ENCODE measurements around the gene USP10. TPM values are rescaled to one million over a fixed set of nuclear protein-coding genes. Genes with fewer than 3 reads are reported as not detected.

USP10 gene
- total RNA-seq, 2 experiments from 2014 or later: 75.2 to 75.8 TPM

GRCh38 chr16:84821728-84822689 lies 122.2 kb downstream of the USP10 start:
- H3K27ac Mint-ChIP-seq: no peak overlapping the region
- DNase-seq (no peak), ATAC-seq (ENCODE audit: low read depth) (no peak)
- POLR2A ChIA-PET: no interaction called here
- H3K4me3 Mint-ChIP-seq: no peak overlapping the region
- no peaks in the 10 kb centered on the region for H3K9me3 Mint-ChIP-seq
- no peaks in the 10 kb centered on the region for H3K36me3 Mint-ChIP-seq
- H3K4me1 Mint-ChIP-seq: peaks cover 10% of the 10 kb centered on the region
- H3K27me3 Mint-ChIP-seq: peaks cover 40% of the 10 kb centered on the region

- Mint-ChIP-seq H3K36me3 (no peaks in the 10 kb centered on the region), H3K4me1 (peaks cover 10% of the 10 kb centered on the region), H3K27me3 (peaks cover 42% of the 10 kb centered on the region), H3K9me3 (no peaks in the 10 kb centered on the region), H3K4me3 (no peak overlapping the region), H3K27ac (no peak overlapping the region)
- DNase-seq (no peak), ATAC-seq (ENCODE audit: low read depth) (no peak)
- POLR2A ChIA-PET: no interaction called here
Measured at GRCh38 chr16:84822990-84823389, 123.2 kb downstream of the USP10 start.

- no peaks in the 10 kb centered on the region for H3K9me3 Mint-ChIP-seq
- DNase-seq (no peak), ATAC-seq (ENCODE audit: low read depth) (no peak)
- peaks cover 10% of the 10 kb centered on the region for H3K4me1 Mint-ChIP-seq
- POLR2A ChIA-PET: no interaction called here
- H3K27me3 Mint-ChIP-seq: peaks cover 45% of the 10 kb centered on the region
- no peak overlapping the region for H3K4me3 Mint-ChIP-seq
- no peak overlapping the region for H3K27ac Mint-ChIP-seq
- H3K36me3 Mint-ChIP-seq: no peaks in the 10 kb centered on the region
Measured at GRCh38 chr16:84823484-84823883, 123.7 kb downstream of the USP10 start.

GRCh38 chr16:84823926-84824325 lies 124.1 kb downstream of the USP10 start:
- Mint-ChIP-seq H3K36me3 (no peaks in the 10 kb centered on the region), H3K27me3 (peaks cover 44% of the 10 kb centered on the region), H3K9me3 (no peaks in the 10 kb centered on the region), H3K27ac (no peak overlapping the region), H3K4me3 (no peak overlapping the region), H3K4me1 (peaks cover 10% of the 10 kb centered on the region)
- no peak for DNase-seq
- ATAC-seq (ENCODE audit: low read depth): no peak
- POLR2A ChIA-PET: no interaction called here

GRCh38 chr16:84825896-84826557 lies 126.2 kb downstream of the USP10 start:
- Mint-ChIP-seq H3K9me3 (no peaks in the 10 kb centered on the region), H3K36me3 (no peaks in the 10 kb centered on the region), H3K4me3 (no peak overlapping the region), H3K4me1 (peaks cover 2% of the 10 kb centered on the region), H3K27ac (no peak overlapping the region), H3K27me3 (peaks cover 33% of the 10 kb centered on the region)
- POLR2A ChIA-PET: no interaction called here
- no peak for ATAC-seq (ENCODE audit: low read depth)
- no peak for DNase-seq

GRCh38 chr16:84826558-84826941 lies 126.8 kb downstream of the USP10 start:
- Mint-ChIP-seq H3K27me3 (peaks cover 30% of the 10 kb centered on the region), H3K4me1 (peaks cover 2% of the 10 kb centered on the region), H3K27ac (no peak overlapping the region), H3K36me3 (no peaks in the 10 kb centered on the region), H3K4me3 (no peak overlapping the region), H3K9me3 (no peaks in the 10 kb centered on the region)
- POLR2A ChIA-PET: no interaction called here
- ATAC-seq (ENCODE audit: low read depth) (no peak), DNase-seq (no peak)

- ATAC-seq (ENCODE audit: low read depth) (no peak), DNase-seq (no peak)
- Mint-ChIP-seq H3K27me3 (peaks cover 30% of the 10 kb centered on the region), H3K4me1 (peaks cover 2% of the 10 kb centered on the region), H3K4me3 (no peak overlapping the region), H3K36me3 (no peaks in the 10 kb centered on the region), H3K27ac (no peak overlapping the region), H3K9me3 (no peaks in the 10 kb centered on the region)
- POLR2A ChIA-PET: no interaction called here
Measured at GRCh38 chr16:84827131-84827574, 127.4 kb downstream of the USP10 start.

GRCh38 chr16:84827897-84828296 lies 128.1 kb downstream of the USP10 start:
- POLR2A ChIA-PET: no interaction called here
- H3K27ac Mint-ChIP-seq: no peak overlapping the region
- H3K9me3 Mint-ChIP-seq: no peaks in the 10 kb centered on the region
- H3K4me1 Mint-ChIP-seq: peaks cover 2% of the 10 kb centered on the region
- no peaks in the 10 kb centered on the region for H3K36me3 Mint-ChIP-seq
- H3K27me3 Mint-ChIP-seq: peaks cover 25% of the 10 kb centered on the region
- DNase-seq: no peak
- H3K4me3 Mint-ChIP-seq: no peak overlapping the region
- no peak for ATAC-seq (ENCODE audit: low read depth)

GRCh38 chr16:84828322-84828721 lies 128.5 kb downstream of the USP10 start:
- POLR2A ChIA-PET: no interaction called here
- Mint-ChIP-seq H3K27ac (no peak overlapping the region), H3K4me3 (no peak overlapping the region), H3K36me3 (no peaks in the 10 kb centered on the region), H3K9me3 (no peaks in the 10 kb centered on the region), H3K4me1 (peaks cover 2% of the 10 kb centered on the region), H3K27me3 (peaks cover 25% of the 10 kb centered on the region)
- DNase-seq (no peak), ATAC-seq (ENCODE audit: low read depth) (no peak)

Other genes with a start within 250 kb of the USP10 start
- gene MEAK7, start 195.3 kb upstream of the USP10 start, total RNA-seq: 10 to 100 TPM; 95.7 to 98.3 TPM
- gene COTL1, start 81.9 kb upstream of the USP10 start, total RNA-seq: 100 to 1,000 TPM; 657 to 664 TPM
- 10 to 100 TPM; 66.8 to 72.6 TPM for gene KLHL36, start 51.5 kb upstream of the USP10 start, total RNA-seq
- under 1 TPM in 1 of 2 experiments, not detected in 1; 0.31 TPM for gene CRISPLD2, start 120.0 kb downstream of the USP10 start, total RNA-seq

Measured in activated naive CD8-positive, alpha-beta T cell treated with anti-CD3 and anti-CD28 coated beads, Interleukin-2, amount 10 ng/mL, durations not matched to agents 7 days and 5 days (primary cell).